Neural progenitor cell (in vitro differentiated cells): ENCODE data around the gene LYPD6B. TPM values are rescaled to one million over a fixed set of nuclear protein-coding genes. Genes with fewer than 3 reads are reported as not detected.

Experiments
- DNase-seq: peaks from one replicate; pipeline ENCODE4 v3.0.0-alpha.2; 2016; ENCODE audit warnings: low spot score
- H2AFZ ChIP-seq: fragments of 200-600 bp; sonication (generic); replicated peaks from 2 replicates; pipeline ENCODE4 v1.6.1; 2016; ENCODE audit warnings: antibody characterized with exemption
- H3F3A ChIP-seq: fragments of 200-600 bp; sonication (generic); 2 replicates; pipeline ENCODE4 v1.6.1; 2016; ENCODE audit warnings: antibody characterized with exemption, low read depth
- H3K27ac ChIP-seq: fragments of 200-600 bp; sonication (generic); 2 replicates; pipeline ENCODE4 v1.5.1; 2016; ENCODE audit warnings: mild to moderate bottlenecking
- H3K27me3 ChIP-seq: fragments of 200-600 bp; sonication (generic); 2 replicates; pipeline ENCODE4 v1.6.1; 2016; ENCODE audit warnings: mild to moderate bottlenecking, moderate library complexity
- H3K36me3 ChIP-seq: fragments of 200-600 bp; sonication (generic); 2 replicates; pipeline ENCODE4 v1.5.1; 2016
- H3K4me1 ChIP-seq: fragments of 200-600 bp; sonication (generic); 2 replicates; pipeline ENCODE4 v1.6.1; 2016; ENCODE audit warnings: mixed run types
- H3K4me2 ChIP-seq: fragments of 200-600 bp; sonication (generic); 2 replicates; pipeline ENCODE4 v1.6.1; 2016
- H3K4me3 ChIP-seq: fragments of 200-600 bp; sonication (generic); 2 replicates; pipeline ENCODE4 v1.5.1; 2016
- H3K79me2 ChIP-seq: fragments of 200-600 bp; sonication (generic); 2 replicates; pipeline ENCODE4 v1.6.1; 2016; ENCODE audit warnings: low read depth
- H3K9ac ChIP-seq: fragments of 200-600 bp; sonication (generic); 2 replicates; pipeline ENCODE4 v1.6.1; 2016
- H3K9me3 ChIP-seq: fragments of 200-600 bp; sonication (generic); 2 replicates; pipeline ENCODE4 v1.5.1; 2016; ENCODE audit warnings: low read depth
- H4K20me1 ChIP-seq: fragments of 200-600 bp; sonication (generic); 2 replicates; pipeline ENCODE4 v1.6.1; 2016; ENCODE audit warnings: low read depth
- H3K27ac Mint-ChIP-seq: 3 replicates; pipeline ENCODE4 v1.8.0; 2021; ENCODE audit warnings: mixed read lengths
- H3K27me3 Mint-ChIP-seq: 2 replicates; pipeline ENCODE4 v1.8.0; 2022; ENCODE audit warnings: low read depth, mild to moderate bottlenecking, inconsistent platforms, moderate library complexity, mixed read lengths; ENCODE audit not compliant: insufficient read depth
- H3K36me3 Mint-ChIP-seq: 3 replicates; pipeline ENCODE4 v1.8.0; 2021; ENCODE audit warnings: mixed read lengths
- H3K4me1 Mint-ChIP-seq: 3 replicates; pipeline ENCODE4 v1.8.0; 2021; ENCODE audit warnings: mixed read lengths
- H3K4me3 Mint-ChIP-seq: 3 replicates; pipeline ENCODE4 v1.8.0; 2021; ENCODE audit warnings: mild to moderate bottlenecking, moderate library complexity, mixed read lengths
- H3K9me3 Mint-ChIP-seq: 3 replicates; pipeline ENCODE4 v1.8.0; 2020; ENCODE audit warnings: mixed read lengths
- EZH2 ChIP-seq: fragments of 200-600 bp; sonication (generic); IDR thresholded peaks from 2 replicates; pipeline ENCODE4 v1.6.1; 2017; ENCODE audit warnings: antibody characterized with exemption, mild to moderate bottlenecking, moderate library complexity
- EZH2phosphoT487 ChIP-seq: fragments of 200-600 bp; sonication (generic); IDR thresholded peaks from 2 replicates; pipeline ENCODE4 v1.6.1; 2017; ENCODE audit warnings: antibody characterized with exemption
- total RNA-seq: library from RNA; depleted of rRNA; stranded (reverse); fragments of >200 nt; gene quantifications from 2 replicates; pipeline ENCODE4 v1.2.3, GENCODE V29; 2015; ENCODE audit warnings: low replicate concordance
- TF ChIP-seq, protein P1 (sequence below): fragments of 200-600 bp; sonication (generic); IDR thresholded peaks from 2 replicates; pipeline ENCODE4 v1.5.1; 2017; ENCODE audit warnings: antibody characterized with exemption, mild to moderate bottlenecking

The LYPD6B gene
- total RNA-seq, 1 donor from 2014 or later, result not detected

- DNase-seq, result no peak
- Histone ChIP-seq H4K20me1 (no peaks in the 10 kb centered on the region), H3K27me3 (no peaks in the 10 kb centered on the region), H2AFZ (no peak overlapping the region), H3K4me3 (no peak overlapping the region), H3K9ac (no peak overlapping the region), H3F3A (no peaks in the 10 kb centered on the region), H3K9me3 (no peaks in the 10 kb centered on the region), H3K4me2 (no peak overlapping the region), H3K79me2 (no peaks in the 10 kb centered on the region), H3K36me3 (no peaks in the 10 kb centered on the region), H3K4me1 (no peaks in the 10 kb centered on the region), H3K27ac (no peak overlapping the region)
- Mint-ChIP-seq H3K27ac (no peak overlapping the region), H3K36me3 (peaks cover 2% of the 10 kb centered on the region), H3K27me3 (no peaks in the 10 kb centered on the region), H3K4me1 (no peaks in the 10 kb centered on the region), H3K4me3 (no peak overlapping the region), H3K9me3 (peaks cover 12% of the 10 kb centered on the region)
- TF ChIP-seq EZH2 (no peak), EZH2phosphoT487 (no peak)
- TF ChIP-seq, protein P1, sequence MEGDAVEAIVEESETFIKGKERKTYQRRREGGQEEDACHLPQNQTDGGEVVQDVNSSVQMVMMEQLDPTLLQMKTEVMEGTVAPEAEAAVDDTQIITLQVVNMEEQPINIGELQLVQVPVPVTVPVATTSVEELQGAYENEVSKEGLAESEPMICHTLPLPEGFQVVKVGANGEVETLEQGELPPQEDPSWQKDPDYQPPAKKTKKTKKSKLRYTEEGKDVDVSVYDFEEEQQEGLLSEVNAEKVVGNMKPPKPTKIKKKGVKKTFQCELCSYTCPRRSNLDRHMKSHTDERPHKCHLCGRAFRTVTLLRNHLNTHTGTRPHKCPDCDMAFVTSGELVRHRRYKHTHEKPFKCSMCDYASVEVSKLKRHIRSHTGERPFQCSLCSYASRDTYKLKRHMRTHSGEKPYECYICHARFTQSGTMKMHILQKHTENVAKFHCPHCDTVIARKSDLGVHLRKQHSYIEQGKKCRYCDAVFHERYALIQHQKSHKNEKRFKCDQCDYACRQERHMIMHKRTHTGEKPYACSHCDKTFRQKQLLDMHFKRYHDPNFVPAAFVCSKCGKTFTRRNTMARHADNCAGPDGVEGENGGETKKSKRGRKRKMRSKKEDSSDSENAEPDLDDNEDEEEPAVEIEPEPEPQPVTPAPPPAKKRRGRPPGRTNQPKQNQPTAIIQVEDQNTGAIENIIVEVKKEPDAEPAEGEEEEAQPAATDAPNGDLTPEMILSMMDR, result no peak
Measured at GRCh38 chr2:149049142-149049541, 10.6 kb downstream of the LYPD6B start.

- Histone ChIP-seq H3K4me3 (no peak overlapping the region), H3K9ac (no peak overlapping the region), H3K27me3 (no peaks in the 10 kb centered on the region), H2AFZ (no peak overlapping the region), H3K4me1 (no peaks in the 10 kb centered on the region), H4K20me1 (no peaks in the 10 kb centered on the region), H3K79me2 (no peaks in the 10 kb centered on the region), H3F3A (no peaks in the 10 kb centered on the region), H3K4me2 (no peak overlapping the region), H3K36me3 (no peaks in the 10 kb centered on the region), H3K27ac (no peak overlapping the region), H3K9me3 (no peaks in the 10 kb centered on the region)
- peaks cover 12% of the 10 kb centered on the region for H3K9me3 Mint-ChIP-seq
- H3K36me3 Mint-ChIP-seq, result peaks cover 2% of the 10 kb centered on the region
- H3K27ac Mint-ChIP-seq, result no peak overlapping the region
- DNase-seq, result no peak
- no peaks in the 10 kb centered on the region for H3K4me1 Mint-ChIP-seq
- no peak overlapping the region for H3K4me3 Mint-ChIP-seq
- H3K27me3 Mint-ChIP-seq, result no peaks in the 10 kb centered on the region
- TF ChIP-seq EZH2phosphoT487 (no peak), EZH2 (no peak)
- TF ChIP-seq, protein P1, result no peak
Measured at GRCh38 chr2:149050188-149050587, 11.7 kb downstream of the LYPD6B start.

GRCh38 chr2:149055751-149056150, 17.3 kb downstream of the LYPD6B start:
- no peaks in the 10 kb centered on the region for H3K9me3 Mint-ChIP-seq
- no peaks in the 10 kb centered on the region for H3K4me1 ChIP-seq
- H3K36me3 Mint-ChIP-seq, result no peaks in the 10 kb centered on the region
- no peaks in the 10 kb centered on the region for H3F3A ChIP-seq
- H3K4me3 ChIP-seq, result no peak overlapping the region
- DNase-seq, result no peak
- no peaks in the 10 kb centered on the region for H3K9me3 ChIP-seq
- H3K27me3 ChIP-seq, result no peaks in the 10 kb centered on the region
- peaks cover 2% of the 10 kb centered on the region for H3K27me3 Mint-ChIP-seq
- H3K36me3 ChIP-seq, result no peaks in the 10 kb centered on the region
- H3K4me3 Mint-ChIP-seq, result no peak overlapping the region
- no peak overlapping the region for H3K4me2 ChIP-seq
- H3K4me1 Mint-ChIP-seq, result no peaks in the 10 kb centered on the region
- H4K20me1 ChIP-seq, result no peaks in the 10 kb centered on the region
- H3K27ac Mint-ChIP-seq, result no peak overlapping the region
- no peaks in the 10 kb centered on the region for H3K79me2 ChIP-seq
- no peak overlapping the region for H3K27ac ChIP-seq
- no peak overlapping the region for H2AFZ ChIP-seq
- no peak overlapping the region for H3K9ac ChIP-seq
- no peak for TF ChIP-seq EZH2
- TF ChIP-seq, protein P1, result no peak
- no peak for TF ChIP-seq EZH2phosphoT487
